Spinal cord (tissue), 10 donors: Measurements from ENCODE around the gene AFF3. TPM values are rescaled to one million over a fixed set of nuclear protein-coding genes. Genes with fewer than 3 reads are reported as not detected.
"Not testable (repeated sequence)": the region's sequence is repeated elsewhere in the genome, so short reads cannot be mapped to it uniquely, and the experiment has no call there.

Experiments used
- DNase-seq, 6 donors: peaks; one replicate each; pipeline versions ENCODE4 v3.0.0 to v3.0.0-alpha.2; 2013 to 2015; ENCODE audit warnings: low spot score in 6 of 6, low read depth in 4 of 6
- H3K27ac ChIP-seq: one replicate; pipeline ENCODE4 v1.5.1; 2013; ENCODE audit warnings: low read depth, low read length, control low read depth
- H3K27me3 ChIP-seq: one replicate; pipeline ENCODE4 v1.6.1; 2013; ENCODE audit warnings: low read length; ENCODE audit not compliant: control insufficient read depth, insufficient read depth
- H3K36me3 ChIP-seq: one replicate; pipeline ENCODE4 v1.6.1; 2013; ENCODE audit warnings: low read length; ENCODE audit not compliant: control insufficient read depth, insufficient read depth
- H3K4me1 ChIP-seq: one replicate; pipeline ENCODE4 v1.6.1; 2013; ENCODE audit warnings: low read length; ENCODE audit not compliant: control insufficient read depth, insufficient read depth
- H3K4me3 ChIP-seq: one replicate; pipeline ENCODE4 v1.5.1; 2013; ENCODE audit warnings: low read depth, low read length, control low read depth
- H3K9me3 ChIP-seq: one replicate; pipeline ENCODE4 v1.6.1; 2013; ENCODE audit warnings: low read length; ENCODE audit not compliant: control insufficient read depth, insufficient read depth
- WGBS: methylation state at CpG from one replicate; pipeline ENCODE4 v1.1.5; 2013; ENCODE audit warnings: missing lambda C conversion rate; ENCODE audit not compliant: insufficient coverage; 5-methylcytosine and 5-hydroxymethylcytosine counted together
- polyA plus RNA-seq, 2 donors: library from polyadenylated mRNA; unstranded; fragments of 120-200 nt; gene quantifications; one replicate each; pipeline ENCODE4 v1.2.1, GENCODE V29; 2013; ENCODE audit not compliant: insufficient read length in 2 of 2
- total RNA-seq, 2 donors: library from RNA; depleted of rRNA in 1 of 2; stranded (reverse); fragments of 120-200 nt in 1 of 2; fragments of >200 nt in 1 of 2; gene quantifications; one replicate each; pipeline versions ENCODE4 v1.2.3 to v1.2.4, GENCODE V29; 2013 to 2014
- donor health status: healthy.

AFF3 gene
- total and polyA plus RNA-seq, 4 donors: 31.5 to 44.6 (median 42.4) TPM

GRCh38 chr2:99777656-99778290 lies 364.6 kb downstream of the AFF3 start:
- Histone ChIP-seq H3K27me3 (no peaks in the 10 kb centered on the region), H3K4me1 (peaks cover 3% of the 10 kb centered on the region), H3K36me3 (peaks cover 4% of the 10 kb centered on the region), H3K9me3 (no peaks in the 10 kb centered on the region), H3K27ac (no peak overlapping the region), H3K4me3 (no peak overlapping the region)
- DNase-seq: no peak
- 98% methylated on average over 5 of the region's 6 CpGs for WGBS

GRCh38 chr2:99776906-99777646 lies 365.3 kb downstream of the AFF3 start:
- H3K27ac ChIP-seq: no peak overlapping the region
- no peaks in the 10 kb centered on the region for H3K27me3 ChIP-seq
- no peaks in the 10 kb centered on the region for H3K9me3 ChIP-seq
- DNase-seq: no peak
- peaks cover 5% of the 10 kb centered on the region for H3K4me1 ChIP-seq
- 88% methylated on average over 5 of the region's 8 CpGs for WGBS
- H3K36me3 ChIP-seq: peaks cover 4% of the 10 kb centered on the region
- no peak overlapping the region for H3K4me3 ChIP-seq

- Histone ChIP-seq H3K36me3 (peaks cover 4% of the 10 kb centered on the region), H3K4me1 (peaks cover 5% of the 10 kb centered on the region), H3K27me3 (no peaks in the 10 kb centered on the region), H3K27ac (no peak overlapping the region), H3K9me3 (no peaks in the 10 kb centered on the region), H3K4me3 (no peak overlapping the region)
- no CpG with 5 or more reads among the region's 3 CpGs for WGBS
- peak in 2 of 6 donors; percentile 57 to 73 for DNase-seq
These were observed 366.0 kb downstream of the AFF3 start for GRCh38 chr2:99776206-99776905.

GRCh38 chr2:99775585-99775984 lies 366.8 kb downstream of the AFF3 start:
- Histone ChIP-seq H3K27ac (no peak overlapping the region), H3K9me3 (no peaks in the 10 kb centered on the region), H3K4me3 (no peak overlapping the region), H3K4me1 (peaks cover 5% of the 10 kb centered on the region), H3K27me3 (no peaks in the 10 kb centered on the region), H3K36me3 (peaks cover 4% of the 10 kb centered on the region)
- WGBS: no CpG with 5 or more reads among the region's 4 CpGs
- no peak for DNase-seq

GRCh38 chr2:99773642-99774041 lies 368.7 kb downstream of the AFF3 start:
- not testable (repeated sequence) for DNase-seq

GRCh38 chr2:99772591-99773331 lies 369.6 kb downstream of the AFF3 start:
- Histone ChIP-seq H3K4me1 (peaks cover 5% of the 10 kb centered on the region), H3K9me3 (no peaks in the 10 kb centered on the region), H3K27me3 (no peaks in the 10 kb centered on the region), H3K27ac (peak overlapping the region; percentile 19), H3K4me3 (no peak overlapping the region), H3K36me3 (peaks cover 2% of the 10 kb centered on the region)
- DNase-seq: peak in 1 of 6 donors; percentile 22
- WGBS: 54% methylated on average over 6 of the region's 7 CpGs

More at GRCh38 chr2:99773642-99774041, 368.7 kb downstream of the AFF3 start:
- H3K27me3 ChIP-seq, H3K4me1 ChIP-seq, H3K27ac ChIP-seq, H3K4me3 ChIP-seq, H3K9me3 ChIP-seq, H3K36me3 ChIP-seq: not testable (repeated sequence)
- 80% methylated on average over 1 of the region's 1 CpG for WGBS

- DNase-seq: no peak
- H3K4me1 ChIP-seq: peaks cover 5% of the 10 kb centered on the region
- peak overlapping the region; percentile 22 for H3K27ac ChIP-seq
- H3K27me3 ChIP-seq: no peaks in the 10 kb centered on the region
- 77% methylated on average over 8 of the region's 13 CpGs for WGBS
- no peaks in the 10 kb centered on the region for H3K9me3 ChIP-seq
- H3K36me3 ChIP-seq: no peaks in the 10 kb centered on the region
- no peak overlapping the region for H3K4me3 ChIP-seq
These were observed 370.6 kb downstream of the AFF3 start for GRCh38 chr2:99771681-99772333.

- H3K36me3 ChIP-seq: no peaks in the 10 kb centered on the region
- WGBS: no CpG with 5 or more reads among the region's 2 CpGs
- DNase-seq: no peak
- H3K4me3 ChIP-seq: no peak overlapping the region
- no peaks in the 10 kb centered on the region for H3K27me3 ChIP-seq
- H3K9me3 ChIP-seq: no peaks in the 10 kb centered on the region
- H3K4me1 ChIP-seq: peaks cover 5% of the 10 kb centered on the region
- H3K27ac ChIP-seq: no peak overlapping the region
These were observed 371.5 kb downstream of the AFF3 start for GRCh38 chr2:99770876-99771275.

GRCh38 chr2:99765731-99766318 lies 376.6 kb downstream of the AFF3 start:
- H3K27ac ChIP-seq: no peak overlapping the region
- H3K4me3 ChIP-seq: no peak overlapping the region
- H3K9me3 ChIP-seq: no peaks in the 10 kb centered on the region
- DNase-seq: no peak
- WGBS: 80% methylated on average over 1 of the region's 4 CpGs
- H3K36me3 ChIP-seq: no peaks in the 10 kb centered on the region
- H3K27me3 ChIP-seq: no peaks in the 10 kb centered on the region
- no peaks in the 10 kb centered on the region for H3K4me1 ChIP-seq
